ENCODE data around the gene ANKMY1.
"Not testable (repeated sequence)": the region's sequence is repeated elsewhere in the genome, so short reads cannot be mapped to it uniquely, and the experiment has no call there.

Gene ANKMY1

GRCh38 chr2:240567137-240567871 lies 9.5 kb upstream of the ANKMY1 start:
- DNase-seq (ENCODE audit: low read depth), result no peak
- H3K4me3 ChIP-seq (replicated peaks; ENCODE audit: low read depth, low read length), result peak overlapping the region; percentile 62
- no peak for TF ChIP-seq CTCF (IDR thresholded peaks at IDR 0.05; ENCODE audit: low read length, missing control alignments)

GRCh38 chr2:240566203-240567136 lies 8.7 kb upstream of the ANKMY1 start:
- peak; percentile 84 for DNase-seq (ENCODE audit: low read depth)
- peak overlapping the region; percentile 36 for H3K4me3 ChIP-seq (replicated peaks; ENCODE audit: low read depth, low read length)
- peak; percentile 57 for TF ChIP-seq CTCF (IDR thresholded peaks at IDR 0.05; ENCODE audit: low read length, missing control alignments)

- TF ChIP-seq CTCF (IDR thresholded peaks at IDR 0.05; ENCODE audit: low read length, missing control alignments), result no peak
- DNase-seq (ENCODE audit: low read depth), result peak; percentile 67
- peak overlapping the region; percentile 16 for H3K4me3 ChIP-seq (replicated peaks; ENCODE audit: low read depth, low read length)
Observed at GRCh38 chr2:240565333-240566202, 7.8 kb upstream of the ANKMY1 start.

- no peak overlapping the region for H3K4me3 ChIP-seq (replicated peaks; ENCODE audit: low read depth, low read length)
- peak; percentile 17 for TF ChIP-seq CTCF (IDR thresholded peaks at IDR 0.05; ENCODE audit: low read length, missing control alignments)
- peak; percentile 57 for DNase-seq (ENCODE audit: low read depth)
Observed at GRCh38 chr2:240564561-240565332, 7.0 kb upstream of the ANKMY1 start.

GRCh38 chr2:240563951-240564560 lies 6.3 kb upstream of the ANKMY1 start:
- DNase-seq (ENCODE audit: low read depth), result no peak
- TF ChIP-seq CTCF (IDR thresholded peaks at IDR 0.05; ENCODE audit: low read length, missing control alignments), result no peak
- no peak overlapping the region for H3K4me3 ChIP-seq (replicated peaks; ENCODE audit: low read depth, low read length)

GRCh38 chr2:240563231-240563630 lies 5.4 kb upstream of the ANKMY1 start:
- DNase-seq (ENCODE audit: low read depth), result not testable (repeated sequence)

More at GRCh38 chr2:240563231-240563630, 5.4 kb upstream of the ANKMY1 start:
- not testable (repeated sequence) for H3K4me3 ChIP-seq (replicated peaks; ENCODE audit: low read depth, low read length)
